ENCODE data around the gene GALNT16.

- TF ChIP-seq, protein P1, sequence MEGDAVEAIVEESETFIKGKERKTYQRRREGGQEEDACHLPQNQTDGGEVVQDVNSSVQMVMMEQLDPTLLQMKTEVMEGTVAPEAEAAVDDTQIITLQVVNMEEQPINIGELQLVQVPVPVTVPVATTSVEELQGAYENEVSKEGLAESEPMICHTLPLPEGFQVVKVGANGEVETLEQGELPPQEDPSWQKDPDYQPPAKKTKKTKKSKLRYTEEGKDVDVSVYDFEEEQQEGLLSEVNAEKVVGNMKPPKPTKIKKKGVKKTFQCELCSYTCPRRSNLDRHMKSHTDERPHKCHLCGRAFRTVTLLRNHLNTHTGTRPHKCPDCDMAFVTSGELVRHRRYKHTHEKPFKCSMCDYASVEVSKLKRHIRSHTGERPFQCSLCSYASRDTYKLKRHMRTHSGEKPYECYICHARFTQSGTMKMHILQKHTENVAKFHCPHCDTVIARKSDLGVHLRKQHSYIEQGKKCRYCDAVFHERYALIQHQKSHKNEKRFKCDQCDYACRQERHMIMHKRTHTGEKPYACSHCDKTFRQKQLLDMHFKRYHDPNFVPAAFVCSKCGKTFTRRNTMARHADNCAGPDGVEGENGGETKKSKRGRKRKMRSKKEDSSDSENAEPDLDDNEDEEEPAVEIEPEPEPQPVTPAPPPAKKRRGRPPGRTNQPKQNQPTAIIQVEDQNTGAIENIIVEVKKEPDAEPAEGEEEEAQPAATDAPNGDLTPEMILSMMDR (conservative IDR thresholded peaks at IDR 0.05; ENCODE audit: low read length), result no peak
- TF ChIP-seq EZH2phosphoT487 (IDR thresholded peaks at IDR 0.05; ENCODE audit: borderline replicate concordance), result no peak
Observed at GRCh38 chr14:69237584-69237983, 22.4 kb upstream of the GALNT16 start.

All from Loucy (cell line).